GM08714 (cell line): Measurements from ENCODE around the gene XYLT1.

Source experiments
- H3K4me3 ChIP-seq: fragments of 200-500 bp; sonication (Bioruptor generic); 2 replicates; pipeline ENCODE4 v1.5.1; 2014; ENCODE audit warnings: mild to moderate bottlenecking, low read length, inconsistent platforms
- ZNF274 ChIP-seq: IDR thresholded peaks from 2 replicates; pipeline ENCODE4 v1.6.1; 2012; ENCODE audit warnings: mild to moderate bottlenecking, low read depth, low read length

The XYLT1 gene

GRCh38 chr16:17474037-17474436 is 3.3 kb upstream of the XYLT1 start:
- H3K4me3 ChIP-seq: no peak overlapping the region
- no peak for TF ChIP-seq ZNF274

GRCh38 chr16:17471719-17472461 is 1.1 kb upstream of the XYLT1 start:
- TF ChIP-seq ZNF274: no peak
- H3K4me3 ChIP-seq: no peak overlapping the region

- peak overlapping the region; percentile 43 for H3K4me3 ChIP-seq
- TF ChIP-seq ZNF274: no peak
These were observed 415 bp downstream of the XYLT1 start for GRCh38 chr16:17470182-17470907.

GRCh38 chr16:17469741-17470181 is 999 bp downstream of the XYLT1 start:
- peak overlapping the region; percentile 43 for H3K4me3 ChIP-seq

GRCh38 chr16:17469011-17469740 is 1.6 kb downstream of the XYLT1 start:
- H3K4me3 ChIP-seq: peak overlapping the region; percentile 43; the same call in 1 of the 2 replicates

More at GRCh38 chr16:17469741-17470181, 999 bp downstream of the XYLT1 start:
- TF ChIP-seq ZNF274: no peak

GRCh38 chr16:17468611-17469010 is 2.1 kb downstream of the XYLT1 start:
- H3K4me3 ChIP-seq: no peak overlapping the region
- TF ChIP-seq ZNF274: no peak

More at GRCh38 chr16:17469011-17469740, 1.6 kb downstream of the XYLT1 start:
- no peak for TF ChIP-seq ZNF274

GRCh38 chr16:17467923-17468540 is 2.7 kb downstream of the XYLT1 start:
- H3K4me3 ChIP-seq: no peak overlapping the region
- no peak for TF ChIP-seq ZNF274

- no peak for TF ChIP-seq ZNF274
- H3K4me3 ChIP-seq: no peak overlapping the region
These were observed 3.9 kb downstream of the XYLT1 start for GRCh38 chr16:17466876-17467275.

GRCh38 chr16:17465460-17465859 is 5.3 kb downstream of the XYLT1 start:
- no peak for TF ChIP-seq ZNF274
- no peak overlapping the region for H3K4me3 ChIP-seq

GRCh38 chr16:17463335-17463734 is 7.4 kb downstream of the XYLT1 start:
- no peak for TF ChIP-seq ZNF274
- H3K4me3 ChIP-seq: no peak overlapping the region

- H3K4me3 ChIP-seq: no peak overlapping the region; the same call in 1 of the 2 replicates
These were observed 8.6 kb downstream of the XYLT1 start for GRCh38 chr16:17461951-17462729.

GRCh38 chr16:17460890-17461289 is 9.9 kb downstream of the XYLT1 start:
- no peak for TF ChIP-seq ZNF274
- H3K4me3 ChIP-seq: no peak overlapping the region

More at GRCh38 chr16:17461951-17462729, 8.6 kb downstream of the XYLT1 start:
- no peak for TF ChIP-seq ZNF274

GRCh38 chr16:17459903-17460521 is 10.7 kb downstream of the XYLT1 start:
- no peak for TF ChIP-seq ZNF274
- peak overlapping the region; percentile 10; the same call in 1 of the 2 replicates for H3K4me3 ChIP-seq
